ENCODE data around the gene SLC40A1.

SLC40A1 gene

GRCh38 chr2:189581354-189582139 lies 961 bp upstream of the SLC40A1 start:
- Histone ChIP-seq H2AFZ (ENCODE audit: low read depth, low read length) (no peak overlapping the region), H3K4me2 (ENCODE audit: low read length) (no peak overlapping the region), H3K4me1 (ENCODE audit: low read length) (peaks cover 7% of the 10 kb centered on the region; the same call in 1 of the 2 replicates), H3K9ac (ENCODE audit: low read length) (no peak overlapping the region), H3K79me2 (ENCODE audit: low read length) (no peaks in the 10 kb centered on the region), H3K27me3 (ENCODE audit: low read depth, low read length) (no peaks in the 10 kb centered on the region), H3K27ac (ENCODE audit: low read length) (no peak overlapping the region), H3K9me3 (ENCODE audit: insufficient read depth, low read length) (no peaks in the 10 kb centered on the region), H3K4me3 (ENCODE audit: low read length) (no peak overlapping the region), H4K20me1 (ENCODE audit: insufficient read depth, low read length) (no peaks in the 10 kb centered on the region), H3K36me3 (replicated peaks; ENCODE audit: low read depth, low read length) (no peaks in the 10 kb centered on the region)
- TF ChIP-seq EZH2phosphoT487 (IDR thresholded peaks at IDR 0.05; ENCODE audit: low read depth) (no peak), CTCF (IDR thresholded peaks at IDR 0.05; ENCODE audit: low read depth, low read length) (no peak)

GRCh38 chr2:189580241-189580651 lies 340 bp downstream of the SLC40A1 start:
- no peaks in the 10 kb centered on the region for H4K20me1 ChIP-seq (ENCODE audit: insufficient read depth, low read length)
- no peak overlapping the region for H2AFZ ChIP-seq (ENCODE audit: low read depth, low read length)
- H3K4me2 ChIP-seq (ENCODE audit: low read length), result no peak overlapping the region
- H3K4me1 ChIP-seq (ENCODE audit: low read length), result peaks cover 7% of the 10 kb centered on the region; the same call in 1 of the 2 replicates
- no peak overlapping the region for H3K9ac ChIP-seq (ENCODE audit: low read length)
- no peaks in the 10 kb centered on the region for H3K27me3 ChIP-seq (ENCODE audit: low read depth, low read length)
- no peaks in the 10 kb centered on the region for H3K79me2 ChIP-seq (ENCODE audit: low read length)
- no peak overlapping the region for H3K27ac ChIP-seq (ENCODE audit: low read length)
- no peaks in the 10 kb centered on the region for H3K36me3 ChIP-seq (replicated peaks; ENCODE audit: low read depth, low read length)
- H3K9me3 ChIP-seq (ENCODE audit: insufficient read depth, low read length), result no peaks in the 10 kb centered on the region
- H3K4me3 ChIP-seq (ENCODE audit: low read length), result no peak overlapping the region
- no peak for TF ChIP-seq CTCF (IDR thresholded peaks at IDR 0.05; ENCODE audit: low read depth, low read length)
- TF ChIP-seq EZH2phosphoT487 (IDR thresholded peaks at IDR 0.05; ENCODE audit: low read depth), result no peak

DNA sequence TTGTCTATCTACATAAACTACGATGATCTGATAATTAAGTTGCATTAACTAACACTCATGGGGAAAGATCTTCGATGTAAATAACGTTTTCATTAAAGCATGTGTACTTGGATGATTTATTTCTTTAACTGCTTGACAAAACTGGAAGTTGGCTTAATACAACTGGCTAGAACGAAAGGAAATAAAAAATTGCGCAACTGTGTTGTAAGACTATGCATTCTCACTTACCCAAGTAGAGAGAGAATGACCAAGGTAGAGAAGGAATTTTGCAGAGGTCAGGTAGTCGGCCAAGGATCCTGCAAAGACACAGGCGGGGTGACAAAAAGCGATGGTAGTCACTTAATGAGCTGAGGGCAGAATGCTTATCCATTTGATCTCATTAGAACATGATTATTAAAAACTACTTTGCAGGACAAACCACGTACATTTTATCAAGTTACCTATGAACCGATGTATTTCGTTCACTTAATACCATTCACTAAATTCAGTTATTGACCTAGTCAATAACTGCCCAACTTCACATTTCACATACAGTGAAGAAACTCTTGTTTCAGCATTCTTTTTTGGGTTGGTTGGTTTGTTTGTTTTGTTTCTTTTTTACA lies 900 bp downstream of the SLC40A1 start:
- Histone ChIP-seq H3K27ac (ENCODE audit: low read length) (no peak overlapping the region), H3K9me3 (ENCODE audit: insufficient read depth, low read length) (no peaks in the 10 kb centered on the region), H3K27me3 (ENCODE audit: low read depth, low read length) (no peaks in the 10 kb centered on the region), H2AFZ (ENCODE audit: low read depth, low read length) (no peak overlapping the region), H3K4me3 (ENCODE audit: low read length) (no peak overlapping the region), H3K79me2 (ENCODE audit: low read length) (no peaks in the 10 kb centered on the region), H3K4me2 (ENCODE audit: low read length) (no peak overlapping the region), H3K4me1 (ENCODE audit: low read length) (peaks cover 7% of the 10 kb centered on the region; the same call in 1 of the 2 replicates), H3K36me3 (replicated peaks; ENCODE audit: low read depth, low read length) (no peaks in the 10 kb centered on the region), H3K9ac (ENCODE audit: low read length) (no peak overlapping the region), H4K20me1 (ENCODE audit: insufficient read depth, low read length) (no peaks in the 10 kb centered on the region)
- TF ChIP-seq CTCF (IDR thresholded peaks at IDR 0.05; ENCODE audit: low read depth, low read length) (no peak), EZH2phosphoT487 (IDR thresholded peaks at IDR 0.05; ENCODE audit: low read depth) (no peak)

GRCh38 chr2:189578272-189578950 lies 2.2 kb downstream of the SLC40A1 start:
- H2AFZ ChIP-seq (ENCODE audit: low read depth, low read length), result no peak overlapping the region
- H3K9ac ChIP-seq (ENCODE audit: low read length), result no peak overlapping the region
- H4K20me1 ChIP-seq (ENCODE audit: insufficient read depth, low read length), result no peaks in the 10 kb centered on the region
- no peaks in the 10 kb centered on the region for H3K79me2 ChIP-seq (ENCODE audit: low read length)
- H3K36me3 ChIP-seq (replicated peaks; ENCODE audit: low read depth, low read length), result no peaks in the 10 kb centered on the region
- H3K4me1 ChIP-seq (ENCODE audit: low read length), result no peaks in the 10 kb centered on the region
- H3K4me3 ChIP-seq (ENCODE audit: low read length), result no peak overlapping the region
- no peak overlapping the region for H3K4me2 ChIP-seq (ENCODE audit: low read length)
- TF ChIP-seq EZH2phosphoT487 (IDR thresholded peaks at IDR 0.05; ENCODE audit: low read depth), result no peak
- TF ChIP-seq CTCF (IDR thresholded peaks at IDR 0.05; ENCODE audit: low read depth, low read length), result no peak
- 0 out of 2 replicates have a peak, but pooled peaks cover 3% of the 10 kb centered on the region for H3K27me3 ChIP-seq (ENCODE audit: low read depth, low read length)
- H3K27ac ChIP-seq (ENCODE audit: low read length), result no peak overlapping the region
- no peaks in the 10 kb centered on the region for H3K9me3 ChIP-seq (ENCODE audit: insufficient read depth, low read length)

Data from OCI-LY3 (cell line).